Activated naive CD8-positive, alpha-beta T cell treated with anti-CD3 and anti-CD28 coated beads, Interleukin-2, amount 50 U/mL, for 24 hours (primary cell): ENCODE results near the gene APPL1.

Experiments used
- ATAC-seq: fragments of 150-1000 bp; cut with Tn5 transposase; one replicate; pipeline ENCODE4 v1.10.0; 2021
- DNase-seq: peaks from one replicate; pipeline ENCODE4 v3.0.0; 2021
- H3K27ac Mint-ChIP-seq: one replicate; pipeline ENCODE4 v1.8.0; 2021; ENCODE audit warnings: mild to moderate bottlenecking, mixed read lengths
- H3K27me3 Mint-ChIP-seq: one replicate; pipeline ENCODE4 v1.8.0; 2021; ENCODE audit warnings: mixed read lengths
- H3K36me3 Mint-ChIP-seq: one replicate; pipeline ENCODE4 v1.8.0; 2021; ENCODE audit warnings: low read depth, mixed read lengths
- H3K4me1 Mint-ChIP-seq: one replicate; pipeline ENCODE4 v1.8.0; 2021; ENCODE audit warnings: mixed read lengths
- H3K4me3 Mint-ChIP-seq: one replicate; pipeline ENCODE4 v1.8.0; 2021; ENCODE audit warnings: mild to moderate bottlenecking, moderate library complexity, mixed read lengths
- H3K9me3 Mint-ChIP-seq: one replicate; pipeline ENCODE4 v1.8.0; 2021; ENCODE audit warnings: mixed read lengths

Gene APPL1

GRCh38 chr3:57234613-57235575, 7.4 kb downstream of the APPL1 start:
- ATAC-seq: no peak
- H3K4me3 Mint-ChIP-seq: no peak overlapping the region

DNA sequence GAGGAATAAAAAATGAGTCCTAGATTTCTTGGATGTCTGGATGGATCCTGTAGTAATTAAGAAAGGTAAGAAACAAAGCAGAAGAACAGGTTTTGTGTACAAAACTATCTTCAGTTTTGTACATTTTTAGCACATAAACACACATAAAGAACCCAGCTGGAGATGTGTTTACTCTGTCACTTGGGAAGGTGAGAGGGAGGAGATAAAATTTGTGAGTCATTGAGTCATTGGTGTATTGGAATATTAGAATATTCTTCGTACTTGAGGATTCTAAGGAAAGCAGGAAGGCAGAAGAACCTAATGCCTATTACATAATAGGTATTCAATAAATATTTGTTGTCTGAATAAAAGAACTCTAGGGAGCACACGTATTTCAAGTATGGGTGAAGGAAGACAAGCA, 17.4 kb downstream of the APPL1 start:
- H3K4me3 Mint-ChIP-seq: no peak overlapping the region
- peaks cover 22% of the 10 kb centered on the region for H3K36me3 Mint-ChIP-seq
- ATAC-seq (no peak), DNase-seq (no peak)
- no peaks in the 10 kb centered on the region for H3K27me3 Mint-ChIP-seq
- no peak overlapping the region for H3K27ac Mint-ChIP-seq
- no peaks in the 10 kb centered on the region for H3K4me1 Mint-ChIP-seq
- H3K9me3 Mint-ChIP-seq: no peaks in the 10 kb centered on the region

More at GRCh38 chr3:57234613-57235575, 7.4 kb downstream of the APPL1 start:
- peaks cover 28% of the 10 kb centered on the region for H3K4me1 Mint-ChIP-seq
- no peaks in the 10 kb centered on the region for H3K9me3 Mint-ChIP-seq
- H3K27me3 Mint-ChIP-seq: no peaks in the 10 kb centered on the region
- no peak for DNase-seq
- H3K27ac Mint-ChIP-seq: peak overlapping the region; percentile 29
- peaks cover 19% of the 10 kb centered on the region for H3K36me3 Mint-ChIP-seq

DNA sequence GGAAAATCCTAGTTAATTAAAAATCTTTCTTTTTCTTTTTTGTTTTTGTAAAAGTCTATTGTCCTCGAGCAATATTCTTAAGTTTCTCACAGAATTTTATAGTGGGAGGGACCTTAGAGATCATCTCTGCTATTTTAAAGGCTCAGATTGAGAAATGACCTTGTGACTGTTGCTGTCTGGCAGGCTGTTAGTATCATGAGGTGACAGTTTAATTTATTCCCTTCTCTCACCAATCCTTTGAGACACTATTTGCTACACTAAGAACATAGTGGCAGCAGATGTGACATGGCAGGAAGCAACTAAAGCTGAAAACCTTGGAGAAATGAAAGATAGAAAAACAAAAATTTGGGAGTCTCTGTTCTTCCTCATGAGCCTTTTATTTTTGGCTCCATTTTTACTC, 24.9 kb downstream of the APPL1 start:
- H3K27ac Mint-ChIP-seq: no peak overlapping the region
- no peaks in the 10 kb centered on the region for H3K27me3 Mint-ChIP-seq
- no peaks in the 10 kb centered on the region for H3K9me3 Mint-ChIP-seq
- H3K36me3 Mint-ChIP-seq: peaks cover 20% of the 10 kb centered on the region
- ATAC-seq: no peak
- no peaks in the 10 kb centered on the region for H3K4me1 Mint-ChIP-seq
- no peak overlapping the region for H3K4me3 Mint-ChIP-seq
- DNase-seq: no peak

DNA sequence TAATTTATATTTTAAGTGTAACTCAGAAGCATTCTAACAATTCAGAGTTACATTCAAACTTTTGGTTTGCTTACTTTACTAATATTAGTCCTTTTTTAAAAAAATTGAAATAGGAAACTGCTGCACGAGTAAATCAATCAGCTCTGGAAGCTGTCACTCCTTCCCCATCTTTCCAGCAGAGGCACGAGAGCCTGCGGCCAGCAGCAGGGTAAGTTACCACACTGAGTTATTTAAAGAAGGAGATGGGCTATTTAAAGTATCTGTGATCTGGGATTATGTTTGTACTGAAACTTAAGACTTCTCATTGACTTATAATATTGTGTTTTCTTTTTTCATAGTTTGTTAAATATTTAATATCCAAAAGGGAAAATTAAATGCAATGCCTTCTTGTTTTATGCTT, 29.3 kb downstream of the APPL1 start:
- Mint-ChIP-seq H3K36me3 (peaks cover 35% of the 10 kb centered on the region), H3K27ac (no peak overlapping the region), H3K4me3 (no peak overlapping the region), H3K27me3 (no peaks in the 10 kb centered on the region), H3K4me1 (no peaks in the 10 kb centered on the region), H3K9me3 (no peaks in the 10 kb centered on the region)
- DNase-seq (no peak), ATAC-seq (no peak)

DNA sequence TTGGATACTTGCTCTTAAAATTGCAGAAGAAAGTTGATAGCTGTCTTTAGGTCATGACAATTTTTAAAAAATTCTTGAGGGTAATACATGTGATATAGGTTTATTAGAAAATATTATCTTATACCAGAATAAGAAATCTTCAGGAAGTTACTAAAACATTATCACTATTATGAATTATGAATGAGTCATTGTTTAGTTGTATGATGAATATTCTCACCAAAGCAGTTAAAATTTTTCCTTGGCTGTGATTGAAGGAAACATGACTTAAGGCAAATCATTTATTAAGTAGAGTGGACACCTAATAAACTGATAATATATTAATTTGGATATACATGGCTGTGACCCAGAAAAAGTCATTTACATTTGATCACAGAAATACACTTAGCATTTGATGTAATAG, 30.1 kb downstream of the APPL1 start:
- Mint-ChIP-seq H3K27me3 (no peaks in the 10 kb centered on the region), H3K4me3 (no peak overlapping the region), H3K27ac (no peak overlapping the region), H3K36me3 (peaks cover 38% of the 10 kb centered on the region), H3K4me1 (no peaks in the 10 kb centered on the region), H3K9me3 (peaks cover 3% of the 10 kb centered on the region)
- no peak for DNase-seq
- no peak for ATAC-seq

- no peak for DNase-seq
- Mint-ChIP-seq H3K9me3 (peaks cover 20% of the 10 kb centered on the region), H3K27ac (no peak overlapping the region), H3K27me3 (no peaks in the 10 kb centered on the region), H3K4me1 (no peaks in the 10 kb centered on the region), H3K4me3 (no peak overlapping the region), H3K36me3 (peaks cover 57% of the 10 kb centered on the region)
- no peak for ATAC-seq
Measured at GRCh38 chr3:57261119-57261518, 33.6 kb downstream of the APPL1 start.

DNA sequence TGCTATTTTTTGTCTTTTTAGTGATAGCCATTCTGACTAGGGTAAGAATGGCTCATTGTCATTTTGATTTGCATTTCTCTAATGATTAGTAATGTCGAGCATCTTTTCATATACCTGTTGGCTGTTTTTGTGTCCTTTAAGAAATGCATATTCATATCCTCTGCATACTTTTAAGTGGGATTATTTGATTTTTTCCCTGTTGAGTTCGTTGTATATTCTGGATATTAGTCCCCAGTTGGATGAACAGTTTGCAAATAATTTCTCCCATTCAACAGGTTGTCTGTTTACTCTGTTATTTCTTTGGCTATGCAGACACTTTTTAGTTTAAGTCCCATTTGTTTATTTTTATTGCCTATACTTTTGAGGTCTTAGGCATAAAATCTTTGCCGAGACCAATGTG, 34.4 kb downstream of the APPL1 start:
- Mint-ChIP-seq H3K4me1 (no peaks in the 10 kb centered on the region), H3K27ac (no peak overlapping the region), H3K36me3 (peaks cover 65% of the 10 kb centered on the region), H3K9me3 (peaks cover 20% of the 10 kb centered on the region), H3K27me3 (no peaks in the 10 kb centered on the region), H3K4me3 (no peak overlapping the region)
- no peak for ATAC-seq
- DNase-seq: no peak

DNA sequence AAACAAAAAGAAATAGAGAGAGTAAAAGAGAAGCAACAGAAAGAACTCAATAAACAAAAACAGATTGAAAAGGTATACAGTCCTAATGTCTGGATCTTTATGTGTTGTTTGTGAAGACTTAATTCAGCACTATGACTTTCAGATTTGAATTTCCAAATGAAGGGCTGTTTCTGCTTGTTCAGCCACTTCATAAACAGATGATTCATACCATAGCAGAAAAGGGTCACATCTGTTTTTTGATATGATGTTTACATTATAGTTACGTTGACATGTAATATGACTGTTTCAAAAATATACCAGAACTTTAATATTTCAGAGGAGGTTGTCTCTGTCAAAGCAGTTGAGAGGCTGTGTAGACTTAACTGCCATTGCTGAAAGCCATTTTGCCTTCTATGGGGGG, 40.9 kb downstream of the APPL1 start:
- Mint-ChIP-seq H3K27me3 (no peaks in the 10 kb centered on the region), H3K4me3 (no peak overlapping the region), H3K9me3 (peaks cover 14% of the 10 kb centered on the region), H3K36me3 (peaks cover 54% of the 10 kb centered on the region), H3K27ac (no peak overlapping the region), H3K4me1 (no peaks in the 10 kb centered on the region)
- ATAC-seq (no peak), DNase-seq (no peak)

DNA sequence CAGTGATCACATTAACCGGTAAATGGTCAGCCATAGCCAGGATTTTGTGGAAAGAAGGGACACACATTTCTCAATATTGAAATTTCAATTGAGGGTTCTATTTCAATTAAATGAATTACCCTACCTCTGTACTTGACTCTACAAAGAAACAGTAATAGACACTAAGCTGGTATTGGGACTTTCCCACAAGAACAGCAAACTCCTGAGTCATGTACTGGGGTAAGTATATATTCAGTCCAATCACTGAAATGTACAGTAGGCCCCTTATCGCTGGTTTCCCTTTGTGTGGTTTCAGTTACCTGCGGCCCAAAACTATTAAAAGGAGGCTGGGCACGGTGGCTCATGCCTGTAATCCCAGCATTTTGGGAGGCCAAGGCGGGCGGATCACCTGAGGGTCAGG, 47.3 kb downstream of the APPL1 start:
- no peak overlapping the region for H3K4me3 Mint-ChIP-seq
- H3K27me3 Mint-ChIP-seq: no peaks in the 10 kb centered on the region
- no peak for ATAC-seq

GRCh38 chr3:57275393-57275792, 47.9 kb downstream of the APPL1 start:
- no peaks in the 10 kb centered on the region for H3K4me1 Mint-ChIP-seq
- H3K4me3 Mint-ChIP-seq: no peak overlapping the region
- peaks cover 2% of the 10 kb centered on the region for H3K9me3 Mint-ChIP-seq
- H3K36me3 Mint-ChIP-seq: peaks cover 10% of the 10 kb centered on the region
- ATAC-seq (no peak), DNase-seq (no peak)
- no peaks in the 10 kb centered on the region for H3K27me3 Mint-ChIP-seq
- no peak overlapping the region for H3K27ac Mint-ChIP-seq

More for the DNA sequence above, 47.3 kb downstream of the APPL1 start:
- Mint-ChIP-seq H3K4me1 (no peaks in the 10 kb centered on the region), H3K9me3 (no peaks in the 10 kb centered on the region), H3K27ac (no peak overlapping the region), H3K36me3 (peaks cover 14% of the 10 kb centered on the region)
- no peak for DNase-seq

DNA sequence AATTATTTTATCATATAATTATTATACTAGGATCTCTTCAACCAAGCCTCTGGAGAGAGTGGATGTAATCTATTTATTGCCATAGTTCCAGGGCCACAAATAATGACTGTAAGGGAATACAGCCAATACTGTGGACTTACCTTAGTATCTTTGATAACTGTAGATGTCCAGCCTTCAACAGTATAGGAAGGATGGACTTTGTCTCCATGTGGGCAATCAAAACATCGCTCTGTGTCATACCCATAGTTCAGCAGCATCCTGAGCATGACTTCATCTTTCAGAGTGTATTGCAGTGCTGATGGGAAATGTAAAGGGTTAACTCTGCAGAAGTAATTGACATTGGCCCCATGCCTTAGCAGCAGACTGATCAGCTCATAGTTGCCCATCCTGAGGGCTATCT, 50.7 kb downstream of the APPL1 start:
- ATAC-seq (no peak), DNase-seq (no peak)
- H3K9me3 Mint-ChIP-seq: peaks cover 4% of the 10 kb centered on the region
- H3K36me3 Mint-ChIP-seq: peaks cover 10% of the 10 kb centered on the region
- H3K4me1 Mint-ChIP-seq: no peaks in the 10 kb centered on the region
- no peak overlapping the region for H3K4me3 Mint-ChIP-seq
- H3K27me3 Mint-ChIP-seq: no peaks in the 10 kb centered on the region
- no peak overlapping the region for H3K27ac Mint-ChIP-seq

DNA sequence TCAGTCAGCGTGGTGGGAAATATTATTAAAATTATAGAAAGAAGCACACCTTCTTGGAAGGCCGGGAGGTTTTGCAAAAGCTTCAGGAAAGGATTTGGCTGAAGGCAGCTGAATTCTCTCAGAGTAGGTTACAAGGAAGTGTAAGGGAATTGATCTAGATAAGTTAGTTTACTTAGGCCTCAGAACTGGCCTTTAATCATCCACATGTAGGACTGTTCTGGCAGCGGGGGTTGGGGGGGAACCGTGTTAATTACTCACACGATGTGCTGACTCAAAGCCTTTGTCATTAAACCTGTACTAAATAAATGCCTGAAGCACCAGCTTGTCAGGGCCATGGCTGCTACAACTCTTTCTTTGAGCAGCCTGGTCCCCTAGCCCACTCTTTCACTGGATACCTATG, 52.2 kb downstream of the APPL1 start:
- Mint-ChIP-seq H3K27ac (no peak overlapping the region), H3K9me3 (peaks cover 4% of the 10 kb centered on the region), H3K36me3 (peaks cover 4% of the 10 kb centered on the region), H3K4me3 (no peak overlapping the region), H3K4me1 (no peaks in the 10 kb centered on the region), H3K27me3 (no peaks in the 10 kb centered on the region)
- ATAC-seq (no peak), DNase-seq (no peak)

DNA sequence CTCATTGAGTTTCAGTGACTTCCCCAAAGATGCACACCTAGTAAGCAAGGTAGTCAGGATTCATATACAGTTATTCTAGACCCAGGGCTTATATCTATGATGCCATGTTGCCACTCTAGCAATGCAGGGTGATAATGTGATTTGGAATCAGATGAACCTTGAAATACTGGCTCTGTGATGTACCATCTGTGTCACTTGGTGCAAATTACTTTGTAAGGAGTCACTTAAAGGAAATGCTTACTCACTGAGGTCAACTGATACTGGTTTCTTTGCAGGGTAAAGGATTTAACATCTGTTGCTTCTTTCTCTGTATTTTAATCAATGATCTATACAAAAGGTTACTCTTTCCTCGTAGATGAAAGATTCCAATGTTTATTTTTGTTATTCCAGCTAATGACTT, 54.2 kb downstream of the APPL1 start:
- no peak overlapping the region for H3K4me3 Mint-ChIP-seq
- no peaks in the 10 kb centered on the region for H3K27me3 Mint-ChIP-seq
- ATAC-seq: peak; percentile 59
- H3K27ac Mint-ChIP-seq: no peak overlapping the region
- no peak for DNase-seq
- peaks cover 4% of the 10 kb centered on the region for H3K9me3 Mint-ChIP-seq
- H3K36me3 Mint-ChIP-seq: peaks cover 2% of the 10 kb centered on the region
- no peaks in the 10 kb centered on the region for H3K4me1 Mint-ChIP-seq

DNA sequence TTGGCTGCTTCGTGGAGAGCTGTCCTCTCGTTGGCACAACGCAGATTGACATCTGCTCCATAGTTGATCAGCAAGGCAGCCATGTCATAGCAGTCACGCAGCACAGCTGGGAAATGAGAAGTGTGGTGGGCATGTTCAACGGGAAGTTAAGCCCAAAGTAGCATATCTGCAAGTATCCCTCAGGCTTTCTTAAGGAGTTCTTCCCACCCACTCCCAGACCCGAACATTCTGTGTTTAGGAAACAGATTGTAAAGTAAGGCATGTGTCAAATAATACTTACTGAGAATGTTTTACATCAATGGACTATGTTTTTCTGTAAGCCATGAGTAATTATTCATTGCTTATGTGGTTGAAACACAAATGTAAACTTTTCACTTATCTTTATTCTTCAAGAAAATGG, 55.8 kb downstream of the APPL1 start:
- H3K27me3 Mint-ChIP-seq: no peaks in the 10 kb centered on the region
- H3K9me3 Mint-ChIP-seq: peaks cover 4% of the 10 kb centered on the region
- H3K4me1 Mint-ChIP-seq: no peaks in the 10 kb centered on the region
- H3K36me3 Mint-ChIP-seq: peaks cover 2% of the 10 kb centered on the region
- DNase-seq: no peak
- H3K27ac Mint-ChIP-seq: no peak overlapping the region
- no peak for ATAC-seq
- H3K4me3 Mint-ChIP-seq: no peak overlapping the region

DNA sequence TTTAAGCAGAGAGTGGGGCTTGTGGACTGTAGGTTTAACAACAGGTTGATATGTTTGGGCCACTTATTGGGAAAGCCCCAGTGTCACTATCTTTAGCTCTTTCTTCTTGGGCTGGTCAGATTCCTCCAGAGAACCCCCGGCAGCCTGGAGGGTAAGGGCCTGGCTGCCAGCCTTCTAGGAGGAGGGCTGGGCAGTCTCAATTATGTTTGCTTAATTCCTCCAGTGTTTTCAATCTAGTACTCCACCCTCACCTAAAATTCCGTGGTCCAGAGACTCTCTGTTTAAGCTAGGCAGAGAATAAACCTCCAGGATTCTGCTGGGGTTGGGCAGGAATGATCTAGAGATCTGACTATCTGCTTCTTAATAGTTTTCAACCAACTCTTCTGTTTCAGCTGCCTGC, 59.7 kb downstream of the APPL1 start:
- Mint-ChIP-seq H3K27ac (no peak overlapping the region), H3K4me3 (no peak overlapping the region), H3K9me3 (no peaks in the 10 kb centered on the region), H3K36me3 (no peaks in the 10 kb centered on the region), H3K4me1 (no peaks in the 10 kb centered on the region), H3K27me3 (peaks cover 6% of the 10 kb centered on the region)
- no peak for ATAC-seq
- no peak for DNase-seq
